Testis (tissue), 3 donors: ENCODE measurements around the gene CCRL2. TPM values are rescaled to one million over a fixed set of nuclear protein-coding genes. Genes with fewer than 3 reads are reported as not detected.

Experiments
- DNase-seq: peaks from one replicate; pipeline ENCODE4 v3.0.0-alpha.2; 2019
- H3K27ac ChIP-seq, 2 donors: fragments of 200-600 bp; sonication (generic); one replicate each; pipeline ENCODE4 v1.5.1; 2019
- H3K27me3 ChIP-seq: fragments of 200-600 bp; sonication (generic); one replicate; pipeline ENCODE4 v1.5.1; 2019
- H3K36me3 ChIP-seq: fragments of 200-600 bp; sonication (generic); one replicate; pipeline ENCODE4 v1.5.1; 2017; ENCODE audit warnings: low read depth; ENCODE audit errors: missing control alignments
- H3K4me1 ChIP-seq: fragments of 200-600 bp; sonication (generic); one replicate; pipeline ENCODE4 v1.5.1; 2019
- H3K4me3 ChIP-seq, 2 donors: fragments of 200-600 bp; sonication (generic); one replicate each; pipeline ENCODE4 v1.5.1; 2017 to 2019
- H3K9me3 ChIP-seq: fragments of 200-600 bp; sonication (generic); one replicate; pipeline ENCODE4 v1.5.1; 2017
- POLR2A ChIP-seq: fragments of 450-650 bp; IDR thresholded peaks from one replicate; pipeline ENCODE4 v1.6.1; 2017; ENCODE audit warnings: antibody characterized with exemption, mild to moderate bottlenecking, moderate library complexity
- WGBS, 2 donors: methylation state at CpG; one replicate each; pipeline ENCODE4 v1.1.5; 2018; 5-methylcytosine and 5-hydroxymethylcytosine counted together
- intact Hi-C: fragments of 100-400 bp; cut with DNase I; formaldehyde crosslinking; loops from one replicate; pipeline ENCODE4 v1.15.1; 2023; ENCODE audit warnings: low total_unique reads
- polyA plus RNA-seq: library from polyadenylated mRNA; stranded (reverse); fragments of 350-450 nt; fragmentation: Illumina TruSeq; extraction: RNeasy Lipid Tissue Mini Kit (QIAGEN cat#74804); gene quantifications from one replicate; pipeline ENCODE4 v1.2.3, GENCODE V29; 2014; ENCODE audit warnings: low read depth, low replicate concordance; ENCODE audit not compliant: insufficient read depth
- total RNA-seq, 2 donors: library from RNA; depleted of rRNA; stranded (reverse); fragments of >200 nt; gene quantifications; one replicate each; pipeline ENCODE4 v1.2.3, GENCODE V29; 2016
- TF ChIP-seq, protein P1 (sequence below), 3 experiments: fragments of 450-650 bp in 2 of 3; fragments of 200-600 bp in 1 of 3; sonication (generic) in 1 of 3; IDR thresholded peaks; one replicate each; pipeline ENCODE4 v1.5.1; 2016 to 2019; ENCODE audit warnings: antibody characterized with exemption in 3 of 3, mild to moderate bottlenecking in 2 of 3, moderate library complexity in 1 of 3

The CCRL2 gene
- total and polyA plus RNA-seq, 3 donors from 2014 or later: 0.31 to 1.2 (median 0.87) TPM

DNA sequence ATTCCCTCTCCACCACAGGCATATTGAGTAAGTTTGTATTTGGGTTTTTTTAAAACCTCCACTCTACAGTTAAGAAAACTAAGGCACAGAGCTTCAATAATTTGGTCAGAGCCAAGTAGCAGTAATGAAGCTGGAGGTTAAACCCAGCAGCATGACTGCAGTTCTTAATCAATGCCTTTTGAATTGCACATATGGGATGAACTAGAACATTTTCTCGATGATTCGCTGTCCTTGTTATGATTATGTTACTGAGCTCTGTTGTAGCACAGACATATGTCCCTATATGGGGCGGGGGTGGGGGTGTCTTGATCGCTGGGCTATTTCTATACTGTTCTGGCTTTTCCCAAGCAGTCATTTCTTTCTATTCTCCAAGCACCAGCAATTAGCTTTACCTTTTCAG lies 37.9 kb upstream of the CCRL2 start:
- Histone ChIP-seq H3K4me3 (no peak overlapping the region), H3K27me3 (no peaks in the 10 kb centered on the region), H3K36me3 (no peaks in the 10 kb centered on the region), H3K9me3 (no peaks in the 10 kb centered on the region), H3K4me1 (no peaks in the 10 kb centered on the region), H3K27ac (no peak overlapping the region)
- no peak for DNase-seq
- no peak for TF ChIP-seq POLR2A
- TF ChIP-seq, protein P1, sequence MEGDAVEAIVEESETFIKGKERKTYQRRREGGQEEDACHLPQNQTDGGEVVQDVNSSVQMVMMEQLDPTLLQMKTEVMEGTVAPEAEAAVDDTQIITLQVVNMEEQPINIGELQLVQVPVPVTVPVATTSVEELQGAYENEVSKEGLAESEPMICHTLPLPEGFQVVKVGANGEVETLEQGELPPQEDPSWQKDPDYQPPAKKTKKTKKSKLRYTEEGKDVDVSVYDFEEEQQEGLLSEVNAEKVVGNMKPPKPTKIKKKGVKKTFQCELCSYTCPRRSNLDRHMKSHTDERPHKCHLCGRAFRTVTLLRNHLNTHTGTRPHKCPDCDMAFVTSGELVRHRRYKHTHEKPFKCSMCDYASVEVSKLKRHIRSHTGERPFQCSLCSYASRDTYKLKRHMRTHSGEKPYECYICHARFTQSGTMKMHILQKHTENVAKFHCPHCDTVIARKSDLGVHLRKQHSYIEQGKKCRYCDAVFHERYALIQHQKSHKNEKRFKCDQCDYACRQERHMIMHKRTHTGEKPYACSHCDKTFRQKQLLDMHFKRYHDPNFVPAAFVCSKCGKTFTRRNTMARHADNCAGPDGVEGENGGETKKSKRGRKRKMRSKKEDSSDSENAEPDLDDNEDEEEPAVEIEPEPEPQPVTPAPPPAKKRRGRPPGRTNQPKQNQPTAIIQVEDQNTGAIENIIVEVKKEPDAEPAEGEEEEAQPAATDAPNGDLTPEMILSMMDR (IDR thresholded peaks at IDR 0.05): no peak
- WGBS, 2 donors: 90 to 91% methylated on average over 4 of the region's 4 CpGs
- intact Hi-C loops: no loop called here

GRCh38 chr3:46369675-46370132 lies 37.4 kb upstream of the CCRL2 start:
- Histone ChIP-seq H3K27me3 (no peaks in the 10 kb centered on the region), H3K4me1 (no peaks in the 10 kb centered on the region), H3K36me3 (no peaks in the 10 kb centered on the region), H3K27ac (no peak overlapping the region), H3K4me3 (no peak overlapping the region), H3K9me3 (no peaks in the 10 kb centered on the region)
- TF ChIP-seq, protein P1 (IDR thresholded peaks at IDR 0.05): no peak
- TF ChIP-seq POLR2A: no peak
- intact Hi-C loops: no loop called here
- 68 to 77% methylated on average over 6 of the region's 6 CpGs for WGBS, 2 donors
- DNase-seq: no peak

GRCh38 chr3:46370839-46371518 lies 36.1 kb upstream of the CCRL2 start, which contains the start of gene CCR5:
CCR5 (plus strand) TSS chr3:46370946; CDS start chr3:46372903, 1,957 bp downstream.
- Histone ChIP-seq H3K9me3 (no peaks in the 10 kb centered on the region), H3K4me3 (no peak within 1 kb of the TSS), H3K36me3 (no peaks in the 10 kb centered on the region), H3K27me3 (no peaks in the 10 kb centered on the region), H3K4me1 (no peaks in the 10 kb centered on the region), H3K27ac (no peak within 1 kb of the TSS)
- DNase-seq: no peak
- WGBS, 2 donors: 58 to 67% methylated on average over 5 of the region's 5 CpGs
- intact Hi-C loops: no loop called here
- TF ChIP-seq, protein P1 (IDR thresholded peaks at IDR 0.05): no peak
- no peak for TF ChIP-seq POLR2A

DNA sequence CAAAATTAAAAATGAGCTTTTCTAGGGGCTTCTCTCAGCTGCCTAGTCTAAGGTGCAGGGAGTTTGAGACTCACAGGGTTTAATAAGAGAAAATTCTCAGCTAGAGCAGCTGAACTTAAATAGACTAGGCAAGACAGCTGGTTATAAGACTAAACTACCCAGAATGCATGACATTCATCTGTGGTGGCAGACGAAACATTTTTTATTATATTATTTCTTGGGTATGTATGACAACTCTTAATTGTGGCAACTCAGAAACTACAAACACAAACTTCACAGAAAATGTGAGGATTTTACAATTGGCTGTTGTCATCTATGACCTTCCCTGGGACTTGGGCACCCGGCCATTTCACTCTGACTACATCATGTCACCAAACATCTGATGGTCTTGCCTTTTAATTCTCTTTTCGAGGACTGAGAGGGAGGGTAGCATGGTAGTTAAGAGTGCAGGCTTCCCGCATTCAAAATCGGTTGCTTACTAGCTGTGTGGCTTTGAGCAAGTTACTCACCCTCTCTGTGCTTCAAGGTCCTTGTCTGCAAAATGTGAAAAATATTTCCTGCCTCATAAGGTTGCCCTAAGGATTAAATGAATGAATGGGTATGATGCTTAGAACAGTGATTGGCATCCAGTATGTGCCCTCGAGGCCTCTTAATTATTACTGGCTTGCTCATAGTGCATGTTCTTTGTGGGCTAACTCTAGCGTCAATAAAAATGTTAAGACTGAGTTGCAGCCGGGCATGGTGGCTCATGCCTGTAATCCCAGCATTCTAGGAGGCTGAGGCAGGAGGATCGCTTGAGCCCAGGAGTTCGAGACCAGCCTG lies 35.3 kb upstream of the CCRL2 start:
- no peak overlapping the region for H3K4me3 ChIP-seq
- H3K36me3 ChIP-seq: no peaks in the 10 kb centered on the region
- H3K27ac ChIP-seq: no peak overlapping the region
- intact Hi-C loops: no loop called here
- no peaks in the 10 kb centered on the region for H3K27me3 ChIP-seq
- H3K9me3 ChIP-seq: no peaks in the 10 kb centered on the region
- no peak for TF ChIP-seq POLR2A
- TF ChIP-seq, protein P1 (IDR thresholded peaks at IDR 0.05): no peak
- WGBS, 2 donors: 73 to 80% methylated on average over 10 of the region's 10 CpGs
- no peak for DNase-seq
- H3K4me1 ChIP-seq: no peaks in the 10 kb centered on the region
